HepG2 (cell line): Measurements from ENCODE around the gene MCRIP2. TPM values are rescaled to one million over a fixed set of nuclear protein-coding genes. Genes with fewer than 3 reads are reported as not detected.

Experiments used
- ATAD3A ChIP-seq: sonication (generic); formaldehyde crosslinking; IDR thresholded peaks from 2 replicates; pipeline ENCODE4 v1.4.0; 2020; ENCODE audit warnings: missing genetic modification reagents
- CBX1 ChIP-seq: IDR thresholded peaks from one replicate; pipeline ENCODE4 v1.6.1; 2016; ENCODE audit warnings: antibody characterized with exemption, low read depth
- DNMT1 ChIP-seq: sonication (generic); formaldehyde crosslinking; IDR thresholded peaks from 2 replicates; pipeline ENCODE4 v1.5.1; 2020; ENCODE audit warnings: mild to moderate bottlenecking, missing genetic modification reagents
- HNF1B ChIP-seq: sonication (generic); formaldehyde crosslinking; IDR thresholded peaks from 2 replicates; pipeline ENCODE4 v1.5.1; 2020; ENCODE audit warnings: mild to moderate bottlenecking, moderate library complexity, missing genetic modification reagents
- MAFF ChIP-seq: IDR thresholded peaks from 2 replicates; pipeline ENCODE4 v1.6.1; 2011; ENCODE audit warnings: low read depth, low read length, improper control_type of control experiment
- PAWR ChIP-seq: sonication (generic); formaldehyde crosslinking; IDR thresholded peaks from 2 replicates; pipeline ENCODE4 v1.4.0; 2020; ENCODE audit warnings: missing genetic modification reagents, mild to moderate bottlenecking, borderline replicate concordance
- TBP ChIP-seq: sonication (generic); formaldehyde crosslinking; IDR thresholded peaks from 2 replicates; pipeline ENCODE4 v1.5.0; 2020; ENCODE audit warnings: missing genetic modification reagents
- YEATS4 ChIP-seq: sonication (generic); formaldehyde crosslinking; IDR thresholded peaks from 2 replicates; pipeline ENCODE4 v1.4.0; 2020; ENCODE audit warnings: missing genetic modification reagents, borderline replicate concordance
- ZBTB46 ChIP-seq: sonication (generic); formaldehyde crosslinking; IDR thresholded peaks from 2 replicates; pipeline ENCODE4 v1.4.0; 2020; ENCODE audit warnings: mild to moderate bottlenecking, missing genetic modification reagents, borderline replicate concordance
- ZNF205 ChIP-seq: IDR thresholded peaks from 2 replicates; pipeline ENCODE4 v1.6.1; 2018; ENCODE audit warnings: missing biosample characterization, missing genetic modification reagents
- ZNF207 ChIP-seq: fragments of 450-650 bp; IDR thresholded peaks from 2 replicates; pipeline ENCODE4 v1.6.1; 2016; ENCODE audit warnings: antibody characterized with exemption, borderline replicate concordance
- ZNF256 ChIP-seq: sonication (generic); formaldehyde crosslinking; conservative IDR thresholded peaks from 2 replicates; pipeline ENCODE4 v1.4.0; 2020; ENCODE audit warnings: missing genetic modification reagents
- ZNF432 ChIP-seq: sonication (generic); formaldehyde crosslinking; IDR thresholded peaks from 2 replicates; pipeline ENCODE4 v1.5.0; 2020; ENCODE audit warnings: missing genetic modification reagents, mild to moderate bottlenecking, borderline replicate concordance
- ZNF710 ChIP-seq: sonication (generic); formaldehyde crosslinking; IDR thresholded peaks from 2 replicates; pipeline ENCODE4 v1.5.0; 2020; ENCODE audit warnings: mild to moderate bottlenecking, missing genetic modification reagents, borderline replicate concordance
- ZNF775 ChIP-seq: sonication (generic); formaldehyde crosslinking; IDR thresholded peaks from 2 replicates; pipeline ENCODE4 v1.4.0; 2020; ENCODE audit warnings: missing genetic modification reagents, mild to moderate bottlenecking, moderate library complexity, borderline replicate concordance
- polyA plus RNA-seq, 8 experiments: library from polyadenylated mRNA; depleted of rRNA in 3 of 8; stranded (reverse) in 7 of 8; unstranded in 1 of 8; fragments of >200 nt; fragmentation: Illumina TruSeq in 4 of 8; extraction: Trizol in 4 of 8; gene quantifications; 2 replicates each; pipeline versions ENCODE4 v1.2.1 to v1.2.3, GENCODE V29; 2011 to 2016; ENCODE audit warnings: low read depth in 4 of 8, missing spikeins in 1 of 8, mixed read lengths in 1 of 8; ENCODE audit not compliant: insufficient read depth in 1 of 8
- total RNA-seq, 5 experiments: library from RNA; depleted of rRNA; stranded (reverse); fragments of >200 nt; fragmentation: Illumina TruSeq; extraction: Trizol; gene quantifications; 2 replicates each; pipeline ENCODE4 v1.2.3, GENCODE V29; 2016; ENCODE audit warnings: low read depth in 1 of 5
- TF ChIP-seq, protein P1 (sequence below): sonication (generic); formaldehyde crosslinking; IDR thresholded peaks from 2 replicates; pipeline ENCODE4 v1.8.1; 2022; ENCODE audit warnings: low read depth, mild to moderate bottlenecking, missing genetic modification reagents
- TF ChIP-seq, protein P2 (sequence below): sonication (generic); formaldehyde crosslinking; IDR thresholded peaks from 2 replicates; pipeline ENCODE4 v1.5.1; 2020; ENCODE audit warnings: missing genetic modification reagents, mild to moderate bottlenecking, borderline replicate concordance
- TF ChIP-seq, protein P3 (sequence below): sonication (generic); formaldehyde crosslinking; IDR thresholded peaks from 2 replicates; pipeline ENCODE4 v1.4.0; 2020; ENCODE audit warnings: mild to moderate bottlenecking, missing genetic modification reagents

MCRIP2 gene
- total and polyA plus RNA-seq, 2 of the 13 experiments (the other 11 are each of a cell fraction or from before 2014, with no cell fraction given): 39.6 to 76.7 TPM

DNA sequence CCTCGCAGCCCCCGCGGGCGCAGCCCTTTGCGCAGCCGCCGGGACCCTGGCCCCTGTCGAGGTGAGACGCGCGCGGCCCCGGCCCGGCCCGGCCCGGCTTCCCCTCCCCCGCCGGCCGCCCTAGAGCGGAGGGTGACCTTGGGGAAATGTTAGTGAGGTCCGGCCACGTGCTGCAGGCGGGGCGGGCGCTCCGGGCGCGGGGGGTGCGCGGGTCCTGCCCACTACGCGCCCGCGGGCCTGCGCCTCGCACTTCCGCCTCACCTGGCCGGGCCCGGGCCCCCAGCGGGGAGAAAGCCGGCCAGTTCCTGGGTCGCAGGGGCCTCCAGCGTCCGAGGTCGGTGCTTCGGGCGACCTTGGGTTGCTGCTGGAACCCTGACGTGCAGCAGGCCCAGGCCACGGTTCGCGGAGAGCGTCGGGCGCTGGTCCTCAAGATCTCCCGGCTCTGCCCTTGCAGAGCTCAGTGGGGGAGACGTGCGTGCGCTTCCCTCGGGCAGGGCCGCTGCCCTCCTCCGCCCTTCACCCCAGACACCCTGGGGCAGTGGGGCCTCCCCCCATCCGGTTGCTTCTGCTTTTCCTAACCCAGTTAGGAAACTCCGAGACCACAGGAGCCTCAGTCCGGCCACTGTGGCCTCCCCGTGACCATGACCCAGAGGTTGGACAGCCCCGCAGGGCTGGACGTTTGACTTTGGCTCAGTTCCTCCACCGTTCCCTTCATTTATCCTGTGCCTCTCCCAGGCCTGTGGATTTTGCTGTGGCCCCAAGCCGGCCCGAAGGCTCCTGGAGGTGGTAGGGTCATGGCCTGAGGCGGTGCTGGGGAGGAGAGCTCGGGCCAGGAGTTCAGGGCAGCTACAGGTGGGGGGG is 791 bp downstream of the MCRIP2 start (continued):
- TF ChIP-seq PAWR (CRISPR knock-in tag) (no peak), CBX1 (no peak), HNF1B (no peak; the same call in 1 of the 2 replicates), ATAD3A (CRISPR knock-in tag) (no peak), ZNF775 (CRISPR knock-in tag) (no peak), TBP (no peak), ZNF207 (no peak), ZNF256 (CRISPR knock-in tag) (no peak), ZNF432 (no peak), DNMT1 (CRISPR knock-in tag) (no peak), ZBTB46 (CRISPR knock-in tag) (no peak), YEATS4 (peak; percentile 82), ZNF205 (no peak), MAFF (no peak), ZNF710 (CRISPR knock-in tag) (0 out of 2 replicates have a peak, but pooled peaks have one; percentile 52)
- TF ChIP-seq, protein P1, sequence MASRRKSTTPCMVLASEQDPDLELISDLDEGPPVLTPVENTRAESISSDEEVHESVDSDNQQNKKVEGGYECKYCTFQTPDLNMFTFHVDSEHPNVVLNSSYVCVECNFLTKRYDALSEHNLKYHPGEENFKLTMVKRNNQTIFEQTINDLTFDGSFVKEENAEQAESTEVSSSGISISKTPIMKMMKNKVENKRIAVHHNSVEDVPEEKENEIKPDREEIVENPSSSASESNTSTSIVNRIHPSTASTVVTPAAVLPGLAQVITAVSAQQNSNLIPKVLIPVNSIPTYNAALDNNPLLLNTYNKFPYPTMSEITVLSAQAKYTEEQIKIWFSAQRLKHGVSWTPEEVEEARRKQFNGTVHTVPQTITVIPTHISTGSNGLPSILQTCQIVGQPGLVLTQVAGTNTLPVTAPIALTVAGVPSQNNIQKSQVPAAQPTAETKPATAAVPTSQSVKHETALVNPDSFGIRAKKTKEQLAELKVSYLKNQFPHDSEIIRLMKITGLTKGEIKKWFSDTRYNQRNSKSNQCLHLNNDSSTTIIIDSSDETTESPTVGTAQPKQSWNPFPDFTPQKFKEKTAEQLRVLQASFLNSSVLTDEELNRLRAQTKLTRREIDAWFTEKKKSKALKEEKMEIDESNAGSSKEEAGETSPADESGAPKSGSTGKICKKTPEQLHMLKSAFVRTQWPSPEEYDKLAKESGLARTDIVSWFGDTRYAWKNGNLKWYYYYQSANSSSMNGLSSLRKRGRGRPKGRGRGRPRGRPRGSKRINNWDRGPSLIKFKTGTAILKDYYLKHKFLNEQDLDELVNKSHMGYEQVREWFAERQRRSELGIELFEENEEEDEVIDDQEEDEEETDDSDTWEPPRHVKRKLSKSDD (CRISPR knock-in tag): 0 out of 2 replicates have a peak, but pooled peaks have one; percentile 20
- TF ChIP-seq, protein P2, sequence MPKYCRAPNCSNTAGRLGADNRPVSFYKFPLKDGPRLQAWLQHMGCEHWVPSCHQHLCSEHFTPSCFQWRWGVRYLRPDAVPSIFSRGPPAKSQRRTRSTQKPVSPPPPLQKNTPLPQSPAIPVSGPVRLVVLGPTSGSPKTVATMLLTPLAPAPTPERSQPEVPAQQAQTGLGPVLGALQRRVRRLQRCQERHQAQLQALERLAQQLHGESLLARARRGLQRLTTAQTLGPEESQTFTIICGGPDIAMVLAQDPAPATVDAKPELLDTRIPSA (CRISPR knock-in tag): no peak
- TF ChIP-seq, protein P3, sequence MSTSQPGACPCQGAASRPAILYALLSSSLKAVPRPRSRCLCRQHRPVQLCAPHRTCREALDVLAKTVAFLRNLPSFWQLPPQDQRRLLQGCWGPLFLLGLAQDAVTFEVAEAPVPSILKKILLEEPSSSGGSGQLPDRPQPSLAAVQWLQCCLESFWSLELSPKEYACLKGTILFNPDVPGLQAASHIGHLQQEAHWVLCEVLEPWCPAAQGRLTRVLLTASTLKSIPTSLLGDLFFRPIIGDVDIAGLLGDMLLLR: no peak; the same call in 1 of the 2 replicates
